Renal cortical epithelial cell (primary cell): ENCODE measurements around the gene SSRP1. TPM values are rescaled to one million over a fixed set of nuclear protein-coding genes. Genes with fewer than 3 reads are reported as not detected.

Experiments used
- total RNA-seq: library from RNA; depleted of rRNA; stranded (reverse); fragments of >200 nt; gene quantifications from 2 replicates; pipeline ENCODE4 v1.2.3, GENCODE V29; 2014

The SSRP1 gene
- total RNA-seq, 1 donor from 2014 or later = 120 TPM

Other genes with a start within 250 kb of the SSRP1 start
- not detected in 2 replicates for gene LRRC55, start 153.9 kb downstream of the SSRP1 start, total RNA-seq
- not detected in 2 replicates for gene APLNR, start 98.6 kb downstream of the SSRP1 start, total RNA-seq
- 91.3 and 157 TPM in 2 replicates for gene TNKS1BP1, start 10.9 kb downstream of the SSRP1 start, total RNA-seq
- not detected in 2 replicates for gene P2RX3, start 2.5 kb upstream of the SSRP1 start, total RNA-seq
- not detected in 2 replicates for gene PRG3, start 45.3 kb upstream of the SSRP1 start, total RNA-seq
- not detected in 2 replicates for gene PRG2, start 54.8 kb upstream of the SSRP1 start, total RNA-seq
- 46.4 and 47.9 TPM in 2 replicates for gene SLC43A3, start 91.2 kb upstream of the SSRP1 start, total RNA-seq
- gene RTN4RL2, start 124.6 kb upstream of the SSRP1 start, total RNA-seq = 0.05 TPM in 1 of 2 replicates, not detected in the other
- 1.2 TPM in 2 replicates for gene SLC43A1, start 179.8 kb upstream of the SSRP1 start, total RNA-seq
- gene TIMM10, start 194.9 kb upstream of the SSRP1 start, total RNA-seq = 16.6 and 59.0 TPM in 2 replicates
- gene SMTNL1, start 201.7 kb upstream of the SSRP1 start, total RNA-seq = not detected in 2 replicates
- gene UBE2L6, start 231.8 kb upstream of the SSRP1 start, total RNA-seq = 24.7 and 38.3 TPM in 2 replicates